GM21528 (cell line): ENCODE data around the gene EMC9.
A peak's percentile ranks its signal among the peaks of the same experiment; 100 is the strongest.

Source experiments
- ATAC-seq: cut with Tn5 transposase; IDR thresholded peaks from one replicate; pipeline ENCODE4 v1.9.1; 2021; ENCODE audit warnings: mild to moderate bottlenecking, moderate library complexity; ENCODE audit not compliant: unreplicated experiment, low FRiP score

The EMC9 gene

DNA sequence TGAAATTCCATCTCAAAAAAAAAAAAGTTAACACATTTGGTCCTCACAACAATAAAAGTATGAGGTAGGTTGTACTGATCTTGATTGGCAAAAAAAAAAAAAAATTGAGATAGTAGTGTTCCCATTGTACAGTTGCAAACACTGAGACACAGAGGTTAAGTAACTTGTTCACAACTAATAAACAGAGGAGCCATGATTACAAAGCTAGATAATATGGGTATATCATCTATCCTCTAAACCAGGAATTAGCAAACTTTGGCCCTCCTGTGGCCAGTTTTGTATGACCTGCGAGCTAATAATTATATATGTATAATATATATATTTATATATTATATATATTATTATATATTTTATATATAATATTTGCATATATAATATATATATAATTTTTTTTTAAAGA is 7.7 kb downstream of the EMC9 start:
- ATAC-seq = no peak

GRCh38 chr14:24132976-24133375 is 8.4 kb downstream of the EMC9 start:
- ATAC-seq = no peak

- no peak for ATAC-seq
Observed at GRCh38 chr14:24132061-24132685, 9.2 kb downstream of the EMC9 start.

DNA sequence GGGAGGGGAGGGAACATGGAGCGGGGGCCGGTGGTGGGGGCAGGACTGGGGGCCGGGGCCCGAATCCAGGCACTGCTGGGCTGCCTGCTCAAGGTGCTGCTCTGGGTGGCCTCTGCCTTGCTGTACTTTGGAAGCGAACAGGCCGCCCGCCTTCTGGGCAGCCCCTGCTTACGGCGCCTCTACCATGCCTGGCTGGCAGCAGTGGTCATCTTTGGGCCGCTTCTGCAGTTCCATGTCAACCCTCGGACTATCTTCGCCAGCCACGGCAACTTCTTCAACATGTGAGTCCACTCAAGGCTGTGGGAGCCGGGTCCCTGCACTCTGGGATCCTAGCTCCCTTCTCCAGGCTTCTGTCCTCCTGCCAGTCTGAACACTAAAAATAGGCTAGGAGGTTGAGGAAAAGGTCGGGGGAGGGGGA is 9.8 kb downstream of the EMC9 start:
- no peak for ATAC-seq

- ATAC-seq = no peak
Observed at GRCh38 chr14:24130717-24131548, 10.5 kb downstream of the EMC9 start.

- ATAC-seq = no peak
Observed at GRCh38 chr14:24130380-24130716, 11.0 kb downstream of the EMC9 start, which contains the start of gene FITM1. Gene FITM1, plus strand, starts transcription at chr14:24130659. Its CDS starts 905 bp downstream, at chr14:24131564.

DNA sequence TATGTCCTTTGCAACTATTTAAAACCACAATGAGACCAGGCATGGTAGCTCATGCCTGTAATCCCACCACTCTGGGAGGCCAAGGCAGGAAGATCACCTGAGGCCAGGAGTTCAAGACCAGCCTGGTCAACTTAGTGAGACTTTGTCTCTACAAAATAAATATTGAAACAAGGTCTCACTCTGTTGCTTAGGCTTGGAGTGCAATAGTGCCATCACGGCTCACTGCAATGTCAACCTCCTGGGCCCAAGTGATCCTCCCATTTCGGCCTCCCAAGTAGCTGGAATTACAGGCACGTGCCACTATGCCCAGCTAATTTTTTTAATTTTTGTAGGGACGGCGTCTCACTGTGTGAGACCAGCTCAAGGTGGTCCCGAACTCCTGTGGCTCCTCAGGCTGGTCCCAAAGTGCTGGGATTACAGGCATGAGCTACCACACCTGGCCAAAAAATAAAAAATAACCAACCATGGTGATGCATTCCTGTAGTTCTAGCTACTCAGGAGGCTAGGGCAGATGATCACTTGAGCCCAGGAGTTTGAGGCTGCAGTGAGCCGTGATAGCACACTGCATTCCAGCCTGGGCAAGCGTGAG is 11.9 kb downstream of the EMC9 start:
- ATAC-seq = no peak

DNA sequence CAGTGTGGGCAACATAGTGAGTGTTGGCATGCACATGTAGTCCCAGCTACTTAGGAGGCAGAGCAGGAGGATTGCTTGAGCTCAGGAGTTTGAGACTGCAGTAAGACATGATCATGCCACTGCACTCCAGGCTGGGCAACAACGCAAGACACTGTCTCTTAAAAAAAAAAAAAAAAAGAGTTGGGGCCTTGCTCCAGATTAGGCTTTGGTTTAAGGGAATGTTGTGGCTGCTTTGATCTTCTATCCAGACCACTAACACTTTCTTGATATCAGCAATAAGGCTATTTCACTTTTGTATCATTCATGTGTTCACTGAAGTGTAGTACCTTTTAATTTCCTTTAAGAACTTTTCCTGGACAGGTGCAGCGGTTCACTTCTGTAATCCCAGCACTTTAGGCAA is 13.7 kb downstream of the EMC9 start:
- no peak for ATAC-seq

DNA sequence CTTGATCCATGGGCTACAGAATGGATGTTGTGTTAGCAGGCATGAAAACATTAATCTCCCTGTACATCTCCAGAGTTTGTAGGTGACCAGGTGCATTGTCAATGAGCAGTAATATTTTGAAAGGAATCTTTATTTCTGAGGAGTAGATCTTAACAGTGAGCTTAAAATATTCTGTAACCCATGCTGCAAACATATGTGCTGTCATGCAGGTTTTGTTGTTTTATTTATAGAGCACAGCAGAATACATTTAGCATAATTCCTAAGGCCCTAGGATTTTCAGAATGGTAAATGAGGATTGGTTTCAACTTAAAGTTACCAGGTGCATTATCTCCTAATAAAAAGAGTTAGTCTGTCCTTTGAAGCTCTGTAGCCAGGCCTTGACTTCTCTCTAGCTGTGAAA is 14.5 kb downstream of the EMC9 start:
- ATAC-seq = no peak

DNA sequence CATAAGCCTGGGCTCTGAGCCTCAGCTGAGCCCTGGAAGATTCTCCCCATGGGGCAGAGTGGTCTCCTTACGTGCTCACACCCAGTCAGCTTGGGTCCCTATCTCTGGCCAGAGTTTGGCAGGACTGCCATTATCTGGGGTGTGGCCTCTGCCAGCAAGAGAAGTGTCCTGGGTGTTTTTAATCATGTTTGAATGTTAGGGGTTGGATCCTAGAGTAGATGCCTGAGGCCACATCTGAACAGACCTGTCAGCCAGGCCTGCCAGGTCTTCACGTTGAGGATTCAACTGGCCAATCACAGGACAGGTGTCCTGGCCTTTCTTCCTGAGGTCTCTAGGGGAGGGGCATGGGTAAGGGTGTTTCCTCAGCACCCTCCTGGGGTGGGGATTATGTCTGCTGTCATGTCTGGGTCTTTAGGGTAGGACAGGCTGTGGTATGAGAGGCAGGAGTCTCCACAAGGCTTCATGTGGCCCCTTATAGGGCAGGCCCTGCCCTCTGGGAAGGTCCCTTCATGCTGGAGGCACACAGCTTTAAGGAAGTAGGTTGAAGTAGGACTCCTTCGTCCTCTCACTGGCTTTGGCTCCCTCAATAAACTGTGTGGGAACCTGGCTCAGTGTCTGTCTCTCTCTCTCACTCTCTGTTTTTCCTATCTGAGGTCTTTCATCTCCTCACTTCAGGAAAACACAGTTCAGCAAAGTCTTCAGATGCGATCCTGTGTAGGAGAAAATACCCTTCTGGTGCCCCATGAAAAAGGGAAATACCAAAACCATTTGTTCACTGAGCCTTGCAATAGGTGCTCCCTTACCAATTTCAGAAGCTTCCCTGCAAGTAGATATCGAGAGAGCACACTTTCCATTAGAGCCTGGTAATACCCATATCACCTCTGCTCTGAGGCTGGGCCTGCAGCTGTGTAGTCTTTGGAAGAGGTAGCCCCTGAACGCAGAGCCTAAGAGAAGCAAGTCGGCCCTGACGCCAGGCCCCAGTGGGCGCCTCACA is 17.7 kb downstream of the EMC9 start:
- no peak for ATAC-seq

GRCh38 chr14:24122898-24123297 is 18.5 kb downstream of the EMC9 start:
- no peak for ATAC-seq

DNA sequence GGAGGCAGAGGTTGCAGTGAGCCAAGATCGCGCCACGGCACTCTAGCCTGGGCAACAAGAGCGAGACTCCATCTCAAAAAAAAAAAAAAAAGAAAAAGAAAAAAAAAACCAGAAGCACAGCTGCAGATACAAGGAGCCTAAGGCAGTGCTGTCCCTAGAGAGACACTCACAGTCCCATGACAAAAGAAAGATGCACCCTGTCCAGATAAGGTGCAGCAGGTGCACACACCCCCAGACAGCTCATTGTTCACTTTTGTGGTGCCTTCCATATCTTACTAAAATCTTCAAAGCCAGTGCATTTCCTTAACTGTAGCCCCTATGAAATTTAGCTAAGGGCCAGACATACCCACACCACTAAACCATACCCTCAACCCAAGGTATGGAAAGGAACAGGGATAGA is 19.0 kb downstream of the EMC9 start:
- no peak for ATAC-seq

- no peak for ATAC-seq
Observed at GRCh38 chr14:24121210-24121609, 20.2 kb downstream of the EMC9 start.

- no peak for ATAC-seq
Observed at GRCh38 chr14:24119691-24120090, 21.7 kb downstream of the EMC9 start.

DNA sequence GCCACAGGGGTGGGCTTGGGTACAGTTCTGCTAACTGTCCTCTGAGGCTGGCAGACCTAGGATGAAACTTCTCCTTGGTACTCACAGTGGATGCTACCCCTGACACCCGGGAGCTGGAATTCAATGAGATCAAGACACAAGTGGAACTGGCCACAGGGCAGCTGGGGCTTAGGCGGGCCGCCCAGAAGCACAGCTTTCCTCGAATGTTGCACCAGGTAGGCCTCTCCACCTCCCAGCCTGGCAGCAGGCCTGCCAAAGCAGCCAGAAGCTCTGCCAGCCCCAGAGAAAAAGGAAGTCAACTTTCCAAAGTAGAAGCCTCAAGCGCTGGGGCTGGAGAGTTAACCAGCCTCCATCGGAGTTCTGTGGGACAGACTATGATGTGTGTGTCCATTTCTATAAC is 24.2 kb downstream of the EMC9 start:
- no peak for ATAC-seq

GRCh38 chr14:24116128-24116814 is 25.1 kb downstream of the EMC9 start:
- no peak for ATAC-seq

GRCh38 chr14:24115422-24116127 is 25.8 kb downstream of the EMC9 start:
- ATAC-seq = no peak

- peak; percentile 86 for ATAC-seq
Observed at GRCh38 chr14:24114532-24115421, 26.6 kb downstream of the EMC9 start, which contains the start of the genes DCAF11 and NRL. Gene DCAF11, plus strand, starts transcription at chr14:24114777. Its CDS starts 818 bp downstream, at chr14:24115595. Gene NRL, minus strand, starts transcription at chr14:24114949. Its CDS starts 32,101 bp downstream, at chr14:24082848.
